Coronary artery (tissue), 2 donors: ENCODE measurements around the gene CACNA2D3.

Experiments used
- DNase-seq: peaks from one replicate; pipeline ENCODE4 v3.0.0-alpha.2; 2017; ENCODE audit warnings: low spot score
- H3K27ac ChIP-seq, 2 donors: fragments of 200-600 bp; sonication (generic); one replicate each; pipeline ENCODE4 v1.5.1; 2016 to 2019
- H3K4me3 ChIP-seq: fragments of 200-600 bp; sonication (generic); 2 replicates; pipeline ENCODE4 v1.5.1; 2016; ENCODE audit warnings: mild to moderate bottlenecking, moderate library complexity
- CTCF ChIP-seq: fragments of 200-600 bp; sonication (generic); IDR thresholded peaks from one replicate; pipeline ENCODE4 v1.5.1; 2019; ENCODE audit warnings: antibody characterized with exemption

CACNA2D3 gene

GRCh38 chr3:54564374-54564925 is 442.1 kb downstream of the CACNA2D3 start:
- no peak for DNase-seq
- no peak for TF ChIP-seq CTCF
- no peak overlapping the region for H3K27ac ChIP-seq
- H3K4me3 ChIP-seq: no peak overlapping the region

- H3K4me3 ChIP-seq: no peak overlapping the region
- no peak for TF ChIP-seq CTCF
- H3K27ac ChIP-seq: no peak overlapping the region
- DNase-seq: no peak
These were observed 443.6 kb downstream of the CACNA2D3 start for GRCh38 chr3:54565956-54566355.

- TF ChIP-seq CTCF: no peak
- Histone ChIP-seq H3K4me3 (no peak overlapping the region), H3K27ac (peak overlapping the region in 1 of 2 donors; percentile 16)
- DNase-seq: no peak
These were observed 445.6 kb downstream of the CACNA2D3 start for GRCh38 chr3:54567949-54568348.

GRCh38 chr3:54570008-54570407 is 447.7 kb downstream of the CACNA2D3 start:
- no peak for DNase-seq

GRCh38 chr3:54572197-54572895 is 450.0 kb downstream of the CACNA2D3 start:
- no peak for TF ChIP-seq CTCF
- no peak for DNase-seq
- Histone ChIP-seq H3K4me3 (no peak overlapping the region), H3K27ac (no peak overlapping the region)

More at GRCh38 chr3:54570008-54570407, 447.7 kb downstream of the CACNA2D3 start:
- no peak overlapping the region for H3K4me3 ChIP-seq
- no peak overlapping the region for H3K27ac ChIP-seq
- no peak for TF ChIP-seq CTCF

- no peak overlapping the region for H3K4me3 ChIP-seq
- DNase-seq: no peak
- no peak overlapping the region for H3K27ac ChIP-seq
- TF ChIP-seq CTCF: no peak
These were observed 451.5 kb downstream of the CACNA2D3 start for GRCh38 chr3:54573858-54574257.
